Body of pancreas (tissue), 4 donors: Measurements from ENCODE around the gene PIEZO1.

Source experiments
- POLR2A ChIP-seq, 3 donors: fragments of 450-650 bp; IDR thresholded peaks; one replicate each; pipeline ENCODE4 v1.6.1; 2016; ENCODE audit warnings: antibody characterized with exemption in 3 of 3, mild to moderate bottlenecking in 2 of 3
- TF ChIP-seq, protein P1 (sequence below), 7 experiments: fragments of 450-650 bp in 4 of 7; fragments of 200-600 bp in 3 of 7; sonication (generic) in 3 of 7; IDR thresholded peaks; one replicate each; pipeline ENCODE4 v1.5.1; 2016 to 2019; ENCODE audit warnings: antibody characterized with exemption in 7 of 7

DNA sequence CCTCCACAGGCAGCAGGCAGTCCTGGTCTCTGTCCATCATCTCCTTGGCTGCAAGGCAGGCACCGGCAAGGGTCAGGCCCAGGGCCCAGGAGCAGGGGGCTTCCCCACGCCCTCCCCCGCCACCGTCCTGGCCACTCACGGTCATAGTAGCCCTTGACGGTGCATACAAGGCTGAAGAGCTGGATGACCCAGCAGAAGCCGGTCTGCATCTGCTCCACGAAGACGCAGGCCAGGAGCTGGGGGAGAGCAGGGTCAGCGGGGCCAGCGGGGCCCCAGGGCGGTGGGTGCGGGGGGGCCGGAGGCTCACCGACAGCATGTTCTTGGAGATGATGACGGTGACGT lies 58.6 kb downstream of the PIEZO1 start:
- TF ChIP-seq, protein P1, sequence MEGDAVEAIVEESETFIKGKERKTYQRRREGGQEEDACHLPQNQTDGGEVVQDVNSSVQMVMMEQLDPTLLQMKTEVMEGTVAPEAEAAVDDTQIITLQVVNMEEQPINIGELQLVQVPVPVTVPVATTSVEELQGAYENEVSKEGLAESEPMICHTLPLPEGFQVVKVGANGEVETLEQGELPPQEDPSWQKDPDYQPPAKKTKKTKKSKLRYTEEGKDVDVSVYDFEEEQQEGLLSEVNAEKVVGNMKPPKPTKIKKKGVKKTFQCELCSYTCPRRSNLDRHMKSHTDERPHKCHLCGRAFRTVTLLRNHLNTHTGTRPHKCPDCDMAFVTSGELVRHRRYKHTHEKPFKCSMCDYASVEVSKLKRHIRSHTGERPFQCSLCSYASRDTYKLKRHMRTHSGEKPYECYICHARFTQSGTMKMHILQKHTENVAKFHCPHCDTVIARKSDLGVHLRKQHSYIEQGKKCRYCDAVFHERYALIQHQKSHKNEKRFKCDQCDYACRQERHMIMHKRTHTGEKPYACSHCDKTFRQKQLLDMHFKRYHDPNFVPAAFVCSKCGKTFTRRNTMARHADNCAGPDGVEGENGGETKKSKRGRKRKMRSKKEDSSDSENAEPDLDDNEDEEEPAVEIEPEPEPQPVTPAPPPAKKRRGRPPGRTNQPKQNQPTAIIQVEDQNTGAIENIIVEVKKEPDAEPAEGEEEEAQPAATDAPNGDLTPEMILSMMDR (IDR thresholded peaks at IDR 0.05), result no peak
- no peak for TF ChIP-seq POLR2A (IDR thresholded peaks at IDR 0.05)
